Ishikawa (cell line): Measurements from ENCODE around the gene ACSL5.

Source experiments
- CEBPB ChIP-seq: IDR thresholded peaks from 2 replicates; pipeline ENCODE4 v1.6.1; 2012
- CREB1 ChIP-seq: IDR thresholded peaks from 2 replicates; pipeline ENCODE4 v1.6.1; 2012; ENCODE audit warnings: low read depth
- EGR1 ChIP-seq: IDR thresholded peaks from 2 replicates; pipeline ENCODE4 v1.6.1; 2012
- EP300 ChIP-seq: IDR thresholded peaks from 2 replicates; pipeline ENCODE4 v1.6.1; 2012; ENCODE audit warnings: borderline replicate concordance
- FOXM1 ChIP-seq: IDR thresholded peaks from 2 replicates; pipeline ENCODE4 v1.6.1; 2012; ENCODE audit warnings: low read depth, borderline replicate concordance
- MAX ChIP-seq: IDR thresholded peaks from 2 replicates; pipeline ENCODE4 v1.6.1; 2012
- NFIC ChIP-seq: IDR thresholded peaks from 2 replicates; pipeline ENCODE4 v1.6.1; 2012
- RAD21 ChIP-seq: IDR thresholded peaks from 2 replicates; pipeline ENCODE4 v1.6.1; 2012; ENCODE audit warnings: low read depth
- REST ChIP-seq: IDR thresholded peaks from 2 replicates; pipeline ENCODE4 v1.6.1; 2012; ENCODE audit warnings: low read depth, mild to moderate bottlenecking
- TAF1 ChIP-seq: IDR thresholded peaks from 2 replicates; pipeline ENCODE4 v1.6.1; 2012; ENCODE audit warnings: low read depth, mild to moderate bottlenecking
- TCF12 ChIP-seq: IDR thresholded peaks from 2 replicates; pipeline ENCODE4 v1.6.1; 2012; ENCODE audit warnings: low read depth
- TEAD4 ChIP-seq: IDR thresholded peaks from 2 replicates; pipeline ENCODE4 v1.6.1; 2012
- USF1 ChIP-seq: IDR thresholded peaks from 2 replicates; pipeline ENCODE4 v1.6.1; 2012
- YY1 ChIP-seq: IDR thresholded peaks from 2 replicates; pipeline ENCODE4 v1.6.1; 2012; ENCODE audit warnings: low read depth
- ZBTB7A ChIP-seq: IDR thresholded peaks from 2 replicates; pipeline ENCODE4 v1.6.1; 2012; ENCODE audit warnings: low read depth

The ACSL5 gene

GRCh38 chr10:112465299-112465883 lies 91.5 kb downstream of the ACSL5 start:
- TF ChIP-seq FOXM1 = no peak
- no peak for TF ChIP-seq EGR1
- no peak for TF ChIP-seq CREB1
- no peak for TF ChIP-seq CEBPB
- no peak for TF ChIP-seq USF1
- no peak for TF ChIP-seq RAD21
- no peak for TF ChIP-seq NFIC
- TF ChIP-seq TCF12 = no peak
- no peak for TF ChIP-seq TEAD4
- no peak for TF ChIP-seq REST
- TF ChIP-seq TAF1 = no peak
- TF ChIP-seq MAX = no peak
- TF ChIP-seq YY1 = no peak
- TF ChIP-seq ZBTB7A = no peak
- no peak for TF ChIP-seq EP300

GRCh38 chr10:112466802-112467201 lies 92.9 kb downstream of the ACSL5 start:
- TF ChIP-seq MAX (no peak), CREB1 (no peak), TAF1 (no peak), YY1 (no peak), RAD21 (no peak), FOXM1 (no peak), CEBPB (no peak), USF1 (no peak), ZBTB7A (no peak), EP300 (no peak)

- TF ChIP-seq CEBPB (no peak), REST (peak; percentile 85), RAD21 (no peak)
Observed at GRCh38 chr10:112467541-112468075, 93.7 kb downstream of the ACSL5 start.

GRCh38 chr10:112471878-112472487 lies 98.1 kb downstream of the ACSL5 start:
- TF ChIP-seq EP300 (no peak), RAD21 (peak; percentile 77), TCF12 (no peak), YY1 (no peak)

GRCh38 chr10:112475575-112476218 lies 101.8 kb downstream of the ACSL5 start:
- TF ChIP-seq RAD21 (peak; percentile 48), NFIC (no peak), EGR1 (no peak), YY1 (no peak), TAF1 (no peak)
